Peyer's patch (tissue), 4 donors: ENCODE results near the gene TECR.

Source experiments
- POLR2A ChIP-seq, 2 donors: fragments of 450-650 bp; IDR thresholded peaks; one replicate each; pipeline ENCODE4 v1.5.1; 2017; ENCODE audit warnings: antibody characterized with exemption in 2 of 2, mild to moderate bottlenecking in 2 of 2, moderate library complexity in 2 of 2
- TF ChIP-seq, protein P1 (sequence below), 6 experiments: fragments of 450-650 bp in 4 of 6; fragments of 200-600 bp in 2 of 6; sonication (generic) in 1 of 6; IDR thresholded peaks; one replicate each; pipeline ENCODE4 v1.5.1; 2017 to 2019; ENCODE audit warnings: antibody characterized with exemption in 6 of 6, mild to moderate bottlenecking in 3 of 6, moderate library complexity in 1 of 6

DNA sequence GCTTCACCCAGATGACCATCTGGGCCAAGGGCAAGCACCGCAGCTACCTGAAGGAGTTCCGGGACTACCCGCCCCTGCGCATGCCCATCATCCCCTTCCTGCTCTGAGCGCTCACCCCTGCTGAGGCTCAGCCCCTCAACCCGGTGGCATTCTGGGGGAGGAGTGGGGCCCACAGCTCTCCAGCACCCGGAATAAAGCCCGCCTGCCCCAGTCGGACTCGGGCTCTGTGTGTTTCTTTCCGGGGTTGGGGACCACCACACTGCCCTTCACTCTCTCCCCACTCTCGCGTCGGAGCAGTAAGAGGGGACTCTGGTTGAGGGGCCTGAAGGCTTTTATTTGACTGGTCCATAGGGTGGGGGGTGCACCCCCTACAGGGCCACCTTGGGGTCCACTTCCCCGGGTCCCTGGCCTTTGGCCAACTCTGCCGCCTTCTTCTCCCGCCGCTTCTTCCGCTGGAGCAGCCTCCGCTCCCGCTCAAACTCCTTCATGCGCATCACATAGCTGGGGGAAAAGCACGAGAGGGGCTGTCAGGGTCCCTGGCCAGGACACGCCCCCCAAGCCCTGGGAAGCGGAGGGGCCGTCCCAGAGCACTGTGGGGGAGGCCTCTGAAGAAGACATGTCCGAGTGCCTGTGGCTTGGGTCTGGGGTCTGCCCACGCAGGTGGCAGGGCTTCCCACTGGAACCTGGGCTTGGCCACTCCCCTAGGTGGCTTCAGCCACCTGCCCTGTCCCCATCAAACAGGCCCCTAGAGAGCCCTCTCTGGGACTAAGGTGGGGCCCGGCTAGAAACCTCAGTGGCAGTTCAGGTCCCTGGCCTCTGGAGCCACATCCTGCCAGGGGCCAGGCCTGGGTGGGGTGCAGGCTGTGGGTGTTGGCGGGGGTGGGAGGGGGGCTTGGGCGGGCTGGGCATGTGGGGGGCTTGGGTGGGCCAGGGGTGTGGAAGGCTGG, 36.6 kb downstream of the TECR start:
- TF ChIP-seq, protein P1, sequence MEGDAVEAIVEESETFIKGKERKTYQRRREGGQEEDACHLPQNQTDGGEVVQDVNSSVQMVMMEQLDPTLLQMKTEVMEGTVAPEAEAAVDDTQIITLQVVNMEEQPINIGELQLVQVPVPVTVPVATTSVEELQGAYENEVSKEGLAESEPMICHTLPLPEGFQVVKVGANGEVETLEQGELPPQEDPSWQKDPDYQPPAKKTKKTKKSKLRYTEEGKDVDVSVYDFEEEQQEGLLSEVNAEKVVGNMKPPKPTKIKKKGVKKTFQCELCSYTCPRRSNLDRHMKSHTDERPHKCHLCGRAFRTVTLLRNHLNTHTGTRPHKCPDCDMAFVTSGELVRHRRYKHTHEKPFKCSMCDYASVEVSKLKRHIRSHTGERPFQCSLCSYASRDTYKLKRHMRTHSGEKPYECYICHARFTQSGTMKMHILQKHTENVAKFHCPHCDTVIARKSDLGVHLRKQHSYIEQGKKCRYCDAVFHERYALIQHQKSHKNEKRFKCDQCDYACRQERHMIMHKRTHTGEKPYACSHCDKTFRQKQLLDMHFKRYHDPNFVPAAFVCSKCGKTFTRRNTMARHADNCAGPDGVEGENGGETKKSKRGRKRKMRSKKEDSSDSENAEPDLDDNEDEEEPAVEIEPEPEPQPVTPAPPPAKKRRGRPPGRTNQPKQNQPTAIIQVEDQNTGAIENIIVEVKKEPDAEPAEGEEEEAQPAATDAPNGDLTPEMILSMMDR (IDR thresholded peaks at IDR 0.05): no peak
- no peak for TF ChIP-seq POLR2A (IDR thresholded peaks at IDR 0.05)
